CD14-positive monocyte (primary cell): ENCODE measurements around the gene SUCO. TPM values are rescaled to one million over a fixed set of nuclear protein-coding genes. Genes with fewer than 3 reads are reported as not detected.

Experiments
- DNase-seq, 3 donors: peaks; one replicate each; pipeline ENCODE4 v3.0.0-alpha.2; 2011 to 2022
- H2AFZ ChIP-seq: 2 replicates; pipeline ENCODE4 v1.6.0; 2012; ENCODE audit warnings: mild to moderate bottlenecking, low read depth, low read length, inconsistent platforms; ENCODE audit not compliant: insufficient read depth, poor library complexity, severe bottlenecking
- H3K27ac ChIP-seq, 2 donors: 1 replicate in 1 of 2; 2 replicates in 1 of 2; pipeline ENCODE4 v1.5.1; 2012 to 2013; ENCODE audit warnings: low read length in 2 of 2, control low read depth in 1 of 2, inconsistent platforms in 1 of 2, low read depth in 1 of 2, mild to moderate bottlenecking in 1 of 2
- H3K27me3 ChIP-seq, 2 donors: one replicate each; pipeline versions ENCODE4 v1.6.0 to v1.6.1; 2011 to 2013; ENCODE audit warnings: low read length in 2 of 2; ENCODE audit not compliant: control insufficient read depth in 2 of 2, insufficient read depth in 2 of 2
- H3K36me3 ChIP-seq, 2 donors: replicated peaks in 1 of 2; 1 replicate in 1 of 2; 2 replicates in 1 of 2; pipeline versions ENCODE4 v1.5.1 to v1.6.1; 2012 to 2013; ENCODE audit warnings: low read length in 2 of 2, control low read depth in 1 of 2, inconsistent platforms in 1 of 2, mild to moderate bottlenecking in 1 of 2; ENCODE audit not compliant: insufficient read depth in 2 of 2, control insufficient read depth in 1 of 2
- H3K4me1 ChIP-seq, 2 donors: 1 replicate in 1 of 2; 2 replicates in 1 of 2; pipeline versions ENCODE4 v1.5.1 to v1.6.1; 2012 to 2013; ENCODE audit warnings: low read length in 2 of 2, control low read depth in 1 of 2, inconsistent platforms in 1 of 2, mild to moderate bottlenecking in 1 of 2, moderate library complexity in 1 of 2; ENCODE audit not compliant: insufficient read depth in 2 of 2, control insufficient read depth in 1 of 2
- H3K4me2 ChIP-seq: replicated peaks from 2 replicates; pipeline ENCODE3; 2012; ENCODE audit warnings: low read length, moderate library complexity, mild to moderate bottlenecking; ENCODE audit not compliant: poor library complexity, severe bottlenecking; ENCODE audit errors: extremely low read depth
- H3K4me3 ChIP-seq, 3 experiments: fragments of 200-600 bp in 1 of 3; sonication (generic) in 1 of 3; replicated peaks in 1 of 3; 1 replicate in 2 of 3; 2 replicates in 1 of 3; pipeline ENCODE4 v1.5.1; 2011 to 2013; ENCODE audit warnings: low read length in 3 of 3, mild to moderate bottlenecking in 3 of 3, control low read depth in 2 of 3, low read depth in 2 of 3, inconsistent platforms in 1 of 3, moderate library complexity in 1 of 3
- H3K79me2 ChIP-seq: 2 replicates; pipeline ENCODE4 v1.6.0; 2012; ENCODE audit warnings: mild to moderate bottlenecking, control low read depth, inconsistent platforms, low read length, moderate library complexity; ENCODE audit not compliant: insufficient read depth
- H3K9ac ChIP-seq: 2 replicates; pipeline ENCODE4 v1.6.0; 2017; ENCODE audit warnings: low read length, mild to moderate bottlenecking; ENCODE audit not compliant: insufficient read depth, poor library complexity, severe bottlenecking
- H3K9me3 ChIP-seq, 2 donors: replicated peaks in 1 of 2; 1 replicate in 1 of 2; 2 replicates in 1 of 2; pipeline versions ENCODE4 v1.5.1 to v1.6.1; 2012 to 2013; ENCODE audit warnings: low read length in 2 of 2, control low read depth in 1 of 2; ENCODE audit not compliant: control insufficient read depth in 1 of 2, insufficient read depth in 1 of 2
- H4K20me1 ChIP-seq: 2 replicates; pipeline ENCODE4 v1.6.0; 2012; ENCODE audit warnings: mild to moderate bottlenecking, low read length, control low read depth, moderate library complexity; ENCODE audit not compliant: insufficient read depth
- H3K27ac Mint-ChIP-seq, 7 donors: one replicate each; pipeline ENCODE4 v1.8.0; 2020; ENCODE audit warnings: mild to moderate bottlenecking in 7 of 7, mixed read lengths in 7 of 7, moderate library complexity in 6 of 7, inconsistent platforms in 2 of 7
- H3K27me3 Mint-ChIP-seq, 3 donors: one replicate each; pipeline ENCODE4 v1.8.0; 2021 to 2022; ENCODE audit warnings: low read depth in 3 of 3, mild to moderate bottlenecking in 3 of 3, mixed read lengths in 3 of 3, moderate library complexity in 3 of 3, inconsistent platforms in 1 of 3
- H3K36me3 Mint-ChIP-seq, 2 donors: one replicate each; pipeline ENCODE4 v1.8.0; 2020; ENCODE audit warnings: mixed read lengths in 2 of 2, inconsistent platforms in 1 of 2, mild to moderate bottlenecking in 1 of 2
- H3K4me1 Mint-ChIP-seq: one replicate; pipeline ENCODE4 v1.8.0; 2020; ENCODE audit warnings: mild to moderate bottlenecking, mixed read lengths
- H3K4me3 Mint-ChIP-seq, 2 donors: one replicate each; pipeline ENCODE4 v1.8.0; 2020; ENCODE audit warnings: mild to moderate bottlenecking in 2 of 2, mixed read lengths in 2 of 2, moderate library complexity in 1 of 2
- H3K9me3 Mint-ChIP-seq, 7 donors: one replicate each; pipeline ENCODE4 v1.8.0; 2020 to 2022; ENCODE audit warnings: mixed read lengths in 7 of 7, mild to moderate bottlenecking in 6 of 7, moderate library complexity in 6 of 7, inconsistent platforms in 2 of 7
- CTCF ChIP-seq: fragments of 200-600 bp; IDR thresholded peaks from one replicate; pipeline ENCODE4 v1.8.0; 2022; ENCODE audit warnings: antibody characterized with exemption, mild to moderate bottlenecking
- WGBS: methylation state at CpG from one replicate; pipeline ENCODE4 v1.1.5; 2013; ENCODE audit warnings: missing lambda C conversion rate; ENCODE audit not compliant: insufficient coverage; 5-methylcytosine and 5-hydroxymethylcytosine counted together
- intact Hi-C, 2 donors: fragments of 100-400 bp; cut with micrococcal nuclease; formaldehyde crosslinking; loops; one replicate each; pipeline versions ENCODE4 v1.15.0 to v1.15.1; 2023
- polyA plus RNA-seq, 3 donors: library from polyadenylated mRNA; depleted of rRNA in 1 of 3; unstranded in 2 of 3; stranded (reverse) in 1 of 3; fragments of 300-500 nt in 2 of 3; fragments of >200 nt in 1 of 3; fragmentation: Illumina TruSeq in 2 of 3; gene quantifications; 1 replicate in 2 of 3; 2 replicates in 1 of 3; pipeline ENCODE4 v1.2.3, GENCODE V29; 2012 to 2021

Gene SUCO
- polyA plus RNA-seq, 3 donors, result 6.8 to 8.5 (median 6.8) TPM

- DNase-seq, result no peak
- Histone ChIP-seq H3K4me1 (peaks cover 0 to 8% of the 10 kb centered on the region in 2 donors), H3K79me2 (no peaks in the 10 kb centered on the region), H3K9ac (no peak overlapping the region), H3K4me2 (no peak overlapping the region), H3K4me3 (no peak overlapping the region), H3K27me3 (no peaks in the 10 kb centered on the region), H3K9me3 (peaks cover 0 to 4% of the 10 kb centered on the region in 2 donors), H3K27ac (no peak overlapping the region), H2AFZ (no peak overlapping the region), H4K20me1 (no peaks in the 10 kb centered on the region), H3K36me3 (no peaks in the 10 kb centered on the region)
- TF ChIP-seq CTCF, result no peak
- Mint-ChIP-seq H3K4me1 (peaks cover 25% of the 10 kb centered on the region), H3K27me3 (no peaks in the 10 kb centered on the region), H3K27ac (no peak overlapping the region), H3K4me3 (no peak overlapping the region), H3K36me3 (no peaks in the 10 kb centered on the region), H3K9me3 (peaks cover 0 to 5% (median 2%) of the 10 kb centered on the region in 7 donors)
- WGBS, result 80% methylated on average over 1 of the region's 3 CpGs
- intact Hi-C loops, result no loop called here
These were observed 43.1 kb upstream of the SUCO start for GRCh38 chr1:172489847-172490246.

GRCh38 chr1:172492421-172492820 is 40.5 kb upstream of the SUCO start:
- WGBS, result no CpG with 5 or more reads among the region's 1 CpG
- Mint-ChIP-seq H3K27me3 (peaks cover 0 to 2% (median 0%) of the 10 kb centered on the region in 3 donors), H3K9me3 (peaks cover 0 to 2% (median 0%) of the 10 kb centered on the region in 7 donors), H3K4me3 (no peak overlapping the region), H3K27ac (no peak overlapping the region), H3K4me1 (peaks cover 32% of the 10 kb centered on the region), H3K36me3 (no peaks in the 10 kb centered on the region)
- DNase-seq, result no peak
- no peaks in the 10 kb centered on the region for H4K20me1 ChIP-seq
- no peak overlapping the region for H2AFZ ChIP-seq
- TF ChIP-seq CTCF, result no peak
- H3K36me3 ChIP-seq, result no peaks in the 10 kb centered on the region
- no peaks in the 10 kb centered on the region for H3K9me3 ChIP-seq
- H3K79me2 ChIP-seq, result no peaks in the 10 kb centered on the region
- H3K9ac ChIP-seq, result no peak overlapping the region
- intact Hi-C loops, result no loop called here
- H3K27ac ChIP-seq, result no peak overlapping the region
- no peak overlapping the region for H3K4me2 ChIP-seq
- peaks cover 10 to 14% of the 10 kb centered on the region in 2 donors for H3K4me1 ChIP-seq
- H3K4me3 ChIP-seq, result no peak overlapping the region
- H3K27me3 ChIP-seq, result no peaks in the 10 kb centered on the region
